C4-2B (cell line): ENCODE data around the gene MAST4.

Experiments
- CTCF ChIP-seq: fragments of 450-650 bp; conservative IDR thresholded peaks from 2 replicates; pipeline ENCODE4 v1.5.1; 2017; ENCODE audit warnings: mild to moderate bottlenecking
- ZFX ChIP-seq: fragments of 450-650 bp; IDR thresholded peaks from 2 replicates; pipeline ENCODE4 v1.6.1; 2017

GRCh38 chr5:67031057-67031443, 434.9 kb downstream of the MAST4 start:
- TF ChIP-seq ZFX (no peak), CTCF (no peak)
